Measurements from ENCODE around the gene RIMBP3C.
"Not testable (repeated sequence)": the region's sequence is repeated elsewhere in the genome, so short reads cannot be mapped to it uniquely, and the experiment has no call there.

Gene RIMBP3C

GRCh38 chr22:21579474-21579851 is 28.2 kb upstream of the RIMBP3C start:
- DNase-seq (ENCODE audit: low read depth in 2 of 3, low spot score in 1 of 3), result no peak

- no peak for DNase-seq (ENCODE audit: low read depth in 2 of 3, low spot score in 1 of 3)
Observed at GRCh38 chr22:21573750-21574494, 22.7 kb upstream of the RIMBP3C start.

- DNase-seq (ENCODE audit: low read depth in 2 of 3, low spot score in 1 of 3), result no peak
Observed at GRCh38 chr22:21573293-21573734, 22.1 kb upstream of the RIMBP3C start.

- DNase-seq (ENCODE audit: low read depth in 2 of 3, low spot score in 1 of 3), result no peak
Observed at GRCh38 chr22:21571679-21572078, 20.4 kb upstream of the RIMBP3C start.

GRCh38 chr22:21570398-21570797 is 19.1 kb upstream of the RIMBP3C start:
- DNase-seq (ENCODE audit: low read depth in 2 of 3, low spot score in 1 of 3), result no peak

- no peak for DNase-seq (ENCODE audit: low read depth in 2 of 3, low spot score in 1 of 3)
Observed at GRCh38 chr22:21569459-21570170, 18.4 kb upstream of the RIMBP3C start.

- not testable (repeated sequence) for DNase-seq (ENCODE audit: low read depth in 2 of 3, low spot score in 1 of 3)
Observed at GRCh38 chr22:21569076-21569427, 17.8 kb upstream of the RIMBP3C start.

- DNase-seq (ENCODE audit: low read depth in 2 of 3, low spot score in 1 of 3), result no peak
Observed at GRCh38 chr22:21568347-21569075, 17.2 kb upstream of the RIMBP3C start.

GRCh38 chr22:21567456-21568346 is 16.4 kb upstream of the RIMBP3C start, which contains the start of gene UBE2L3:
Gene UBE2L3 (plus strand): TSS chr22:21567714. CDS start chr22:21567745, 31 bp downstream.
- peak; percentile 69 to 79 (median 72) for DNase-seq (ENCODE audit: low read depth in 2 of 3, low spot score in 1 of 3)

GRCh38 chr22:21564411-21564810 is 13.2 kb upstream of the RIMBP3C start:
- no peak for DNase-seq (ENCODE audit: low read depth in 2 of 3, low spot score in 1 of 3)

GRCh38 chr22:21563912-21564311 is 12.7 kb upstream of the RIMBP3C start:
- no peak for DNase-seq (ENCODE audit: low read depth in 2 of 3, low spot score in 1 of 3)

GRCh38 chr22:21560657-21561056 is 9.4 kb upstream of the RIMBP3C start:
- not testable (repeated sequence) for DNase-seq (ENCODE audit: low read depth in 2 of 3, low spot score in 1 of 3)

GRCh38 chr22:21559345-21560125 is 8.3 kb upstream of the RIMBP3C start:
- DNase-seq (ENCODE audit: low read depth in 2 of 3, low spot score in 1 of 3), result not testable (repeated sequence)

GRCh38 chr22:21550678-21551047 is 598 bp downstream of the RIMBP3C start:
- DNase-seq (ENCODE audit: low read depth in 2 of 3, low spot score in 1 of 3), result not testable (repeated sequence)

GRCh38 chr22:21550008-21550677 is 1.1 kb downstream of the RIMBP3C start:
- DNase-seq (ENCODE audit: low read depth in 2 of 3, low spot score in 1 of 3), result not testable (repeated sequence)

- not testable (repeated sequence) for DNase-seq (ENCODE audit: low read depth in 2 of 3, low spot score in 1 of 3)
Observed at GRCh38 chr22:21549558-21549957, 1.7 kb downstream of the RIMBP3C start.

GRCh38 chr22:21544432-21545322 is 6.6 kb downstream of the RIMBP3C start:
- not testable (repeated sequence) for DNase-seq (ENCODE audit: low read depth in 2 of 3, low spot score in 1 of 3)

GRCh38 chr22:21539862-21540261 is 11.4 kb downstream of the RIMBP3C start:
- not testable (repeated sequence) for DNase-seq (ENCODE audit: low read depth in 2 of 3, low spot score in 1 of 3)

All from stimulated activated CD4-positive, alpha-beta T cell treated with anti-CD3 and anti-CD28 coated beads, Interleukin-12 subunit alpha, Interleukin-12 subunit beta, amount 100 ng/mL, for 48 hours (primary cell).